GM18505 (cell line): Measurements from ENCODE around the gene C7.
"Not testable (repeated sequence)": the region's sequence is repeated elsewhere in the genome, so short reads cannot be mapped to it uniquely, and the experiment has no call there.

ENCODE experiments used
- ATAC-seq: cut with Tn5 transposase; IDR thresholded peaks from one replicate; pipeline ENCODE4 v1.9.1; 2021; ENCODE audit not compliant: unreplicated experiment
- POLR2A ChIP-seq: IDR thresholded peaks from 4 replicates; pipeline ENCODE4 v1.6.1; 2011; ENCODE audit warnings: borderline replicate concordance; ENCODE audit not compliant: insufficient read depth, insufficient read length; ENCODE audit errors: extremely low read depth

The C7 gene

DNA sequence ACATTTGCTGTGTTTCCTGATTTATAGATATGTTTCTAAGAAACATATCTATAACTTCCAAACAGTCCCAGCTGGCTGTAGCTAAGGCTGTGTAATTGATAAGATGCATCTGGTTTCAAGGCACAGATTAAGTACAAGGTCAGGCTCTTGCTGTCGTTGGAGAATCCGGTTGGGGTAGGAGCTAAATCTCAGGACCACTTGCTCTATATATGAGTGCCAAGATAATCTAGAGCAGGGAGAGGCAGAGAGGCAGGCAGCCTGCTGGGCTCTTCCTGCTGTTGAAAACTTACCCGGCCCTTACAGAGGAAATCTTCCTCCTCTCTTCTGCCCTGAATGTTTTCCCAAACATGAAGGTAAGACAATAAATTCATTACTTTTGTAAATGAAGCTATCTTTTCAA is at the start of gene C7:
Gene C7, plus strand, starts transcription at position 234 of the 400 bp plus-strand sequence. Its CDS starts 114 bp downstream, at position 348.
- ATAC-seq, result no peak
- no peak for TF ChIP-seq POLR2A

DNA sequence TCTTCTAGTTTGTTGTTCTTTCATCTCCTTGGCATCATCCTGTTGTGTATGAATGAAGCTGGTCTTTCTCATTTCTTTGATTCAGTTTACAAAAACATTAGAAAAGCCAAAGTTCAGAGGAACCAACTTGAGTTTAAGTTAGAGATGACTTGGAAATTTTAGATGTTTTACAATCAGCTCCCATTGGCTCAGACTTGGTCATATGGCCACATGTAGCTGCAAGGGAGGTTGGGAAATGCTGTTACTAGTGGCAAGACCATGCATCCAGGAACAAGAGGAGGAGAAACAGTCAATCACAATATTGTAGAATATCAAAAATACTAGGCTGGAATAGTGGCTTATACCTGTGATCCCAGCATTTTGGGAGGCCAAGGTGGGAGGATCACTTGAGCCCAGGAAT is 48.6 kb upstream of the C7 start:
- ATAC-seq, result no peak
- no peak for TF ChIP-seq POLR2A

DNA sequence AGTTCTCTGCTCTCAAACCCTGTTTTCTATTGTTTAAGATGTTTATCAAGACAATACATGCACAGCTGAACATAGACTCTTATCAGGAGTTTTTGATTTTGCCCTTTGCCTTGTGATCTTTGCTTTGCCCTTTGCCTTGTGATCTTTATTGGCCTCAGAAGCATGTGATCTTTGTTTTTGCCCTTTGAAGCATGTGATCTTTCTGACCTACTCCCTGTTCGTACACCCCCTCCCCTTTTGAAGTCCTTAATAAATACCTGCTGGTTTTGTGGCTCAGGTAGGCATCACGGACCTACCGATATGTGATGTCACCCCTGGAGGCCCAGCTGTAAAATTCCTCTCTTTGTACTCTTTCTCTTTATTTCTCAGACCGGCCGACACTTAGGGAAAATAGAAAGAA is 44.3 kb upstream of the C7 start:
- ATAC-seq, result not testable (repeated sequence)

DNA sequence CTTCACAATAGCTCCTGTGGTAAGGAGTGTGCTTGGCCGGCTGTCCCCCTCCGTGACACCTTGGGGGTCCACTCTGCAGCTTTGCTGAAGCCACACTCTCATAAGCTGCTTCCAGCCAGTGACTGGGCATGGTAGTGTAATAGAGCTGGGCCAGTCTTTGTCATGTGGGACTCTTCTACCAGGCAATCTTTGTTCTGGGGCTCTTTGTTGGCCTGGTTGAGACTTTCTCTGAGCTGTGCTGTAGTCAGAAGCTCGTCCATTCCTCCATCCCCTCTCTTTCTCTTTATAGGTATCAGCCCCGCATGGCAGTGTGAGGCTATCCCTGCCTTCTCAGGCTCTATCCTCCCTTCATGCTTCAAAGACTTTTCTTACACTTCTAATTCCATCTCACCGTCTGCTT is 42.5 kb upstream of the C7 start:
- no peak for TF ChIP-seq POLR2A
- ATAC-seq, result no peak

DNA sequence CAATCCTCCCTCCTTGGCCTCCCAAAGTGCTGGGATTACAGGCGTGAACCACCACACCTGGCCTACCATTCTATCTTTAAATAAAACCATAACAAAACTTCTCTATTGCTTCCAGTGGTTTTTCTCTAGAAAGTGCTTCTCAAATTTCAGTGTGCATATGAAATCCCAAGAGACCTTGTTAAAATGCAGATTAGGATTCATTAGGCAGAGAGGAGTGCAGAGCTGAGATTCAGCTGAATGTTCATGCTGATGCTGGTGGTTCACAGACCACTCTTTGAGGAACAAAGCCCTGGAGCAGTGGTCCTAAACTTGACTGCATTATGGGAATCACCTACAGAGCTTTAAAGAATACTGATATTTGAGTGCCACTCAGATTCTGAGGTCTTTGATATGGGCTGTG is 39.9 kb upstream of the C7 start:
- TF ChIP-seq POLR2A, result no peak
- no peak for ATAC-seq

DNA sequence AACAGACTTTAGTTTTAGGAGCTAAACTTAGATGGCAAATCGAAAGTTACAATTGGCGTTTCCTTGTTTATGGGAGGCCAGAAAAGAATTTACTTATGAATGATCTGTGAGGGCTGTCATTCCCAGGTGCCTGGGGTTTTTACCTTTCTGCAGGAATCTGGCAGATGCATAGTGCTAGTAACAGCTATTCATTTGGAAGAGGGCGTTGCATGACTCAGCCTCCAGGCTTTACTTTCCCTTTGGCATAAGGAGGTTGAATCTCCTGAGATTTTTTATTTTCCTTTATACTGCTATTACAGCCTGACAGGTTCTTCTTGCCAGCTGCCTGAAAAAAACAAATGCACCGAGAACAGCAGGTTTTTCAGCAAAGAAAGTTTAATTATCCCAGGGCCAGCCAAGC is 38.1 kb upstream of the C7 start:
- TF ChIP-seq POLR2A, result no peak
- ATAC-seq, result no peak

DNA sequence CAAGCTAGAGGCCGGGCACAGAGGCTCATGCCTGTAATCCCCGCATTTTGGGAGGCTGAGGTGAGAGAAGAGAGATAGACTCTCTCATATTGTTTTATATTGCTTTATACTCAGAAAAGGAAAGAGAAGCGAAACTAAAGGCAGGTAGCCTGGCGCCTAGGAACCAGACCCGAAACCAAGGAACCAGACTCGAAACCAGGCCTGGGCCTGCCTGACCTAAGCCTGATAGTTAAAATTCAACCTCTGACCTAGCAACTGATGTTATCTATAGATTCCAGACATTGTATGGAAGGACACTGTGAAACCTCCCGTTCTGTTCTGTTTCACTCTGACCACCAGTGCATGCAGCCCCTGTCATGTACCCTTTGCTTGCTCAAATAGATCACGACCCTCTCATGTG is 37.0 kb upstream of the C7 start:
- not testable (repeated sequence) for ATAC-seq

DNA sequence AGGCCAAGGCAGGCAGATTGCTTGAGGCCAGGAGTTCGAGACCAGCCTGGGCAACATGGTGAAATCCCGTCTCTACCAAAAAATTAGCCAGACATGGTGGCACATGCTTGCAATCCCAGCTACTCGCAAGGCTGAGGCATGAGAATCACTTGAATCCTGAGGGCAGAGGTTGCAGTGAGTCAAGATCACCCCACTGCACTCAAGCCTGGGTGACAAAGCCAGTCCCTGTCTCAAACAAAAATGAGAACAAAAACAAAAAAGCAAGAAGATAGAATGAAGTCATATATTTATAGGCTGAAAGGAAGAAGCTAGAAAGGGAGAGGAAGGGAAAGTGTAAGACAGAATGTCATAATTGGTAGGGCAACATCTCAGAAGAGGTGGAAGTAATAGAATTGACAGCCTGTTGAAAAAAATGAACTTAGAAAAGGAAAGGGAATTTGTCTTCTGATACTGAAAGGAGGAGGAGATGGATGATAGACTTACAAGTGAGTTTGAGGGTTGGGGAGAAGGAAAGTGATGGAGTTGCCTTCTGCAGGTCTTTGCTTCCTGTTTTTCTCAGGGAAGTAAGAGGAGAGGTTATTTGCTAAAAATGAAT is 35.9 kb upstream of the C7 start:
- no peak for TF ChIP-seq POLR2A
- no peak for ATAC-seq

DNA sequence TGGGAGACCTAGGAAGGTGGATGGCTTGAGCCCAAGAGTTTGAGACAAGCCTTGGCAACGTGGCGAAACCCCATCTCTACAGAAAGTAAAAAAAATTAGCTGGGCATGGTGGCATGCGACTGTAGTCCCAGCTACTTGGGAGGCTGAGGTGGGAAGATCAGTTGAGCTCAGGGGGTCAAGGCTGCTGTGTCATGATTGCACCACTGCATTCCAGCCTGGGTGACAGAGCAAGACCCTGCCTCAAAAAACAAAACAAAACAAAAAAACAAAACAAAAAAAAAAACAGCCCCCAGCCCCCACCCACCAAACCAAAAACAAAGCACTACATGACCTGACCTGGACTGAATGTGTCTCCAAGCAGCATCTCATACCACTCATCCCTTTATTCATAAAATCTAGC is 33.3 kb upstream of the C7 start:
- ATAC-seq, result no peak
- TF ChIP-seq POLR2A, result no peak

DNA sequence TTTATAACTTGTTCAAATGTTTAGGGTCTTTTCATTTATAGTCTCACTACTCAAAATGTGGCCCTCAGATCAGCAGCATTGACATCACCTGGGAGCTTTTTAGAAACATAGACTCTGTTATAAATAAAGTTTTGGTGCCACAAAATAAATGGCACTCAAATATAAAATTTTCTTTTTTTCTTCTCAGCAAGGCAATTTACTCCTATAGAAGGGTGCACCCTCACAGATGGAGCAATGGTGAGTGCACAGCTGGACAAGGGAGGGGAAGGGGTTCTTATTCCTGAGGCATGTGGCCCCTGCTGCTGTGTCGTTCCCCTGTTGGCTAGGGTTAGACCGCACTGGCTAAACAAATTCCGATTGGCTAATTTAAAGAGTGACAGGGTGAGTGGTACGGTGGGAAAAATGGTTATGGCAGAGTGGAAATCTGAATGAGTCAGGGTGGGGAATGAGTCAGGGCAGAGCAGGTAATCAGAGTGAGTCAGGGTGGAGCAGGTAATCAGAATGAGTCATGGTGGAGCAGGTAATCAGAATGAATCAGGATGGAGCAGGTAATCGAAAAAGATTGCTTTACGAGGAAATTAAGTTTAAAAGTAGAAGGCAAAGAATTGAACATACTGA is 31.8 kb upstream of the C7 start:
- no peak for ATAC-seq

DNA sequence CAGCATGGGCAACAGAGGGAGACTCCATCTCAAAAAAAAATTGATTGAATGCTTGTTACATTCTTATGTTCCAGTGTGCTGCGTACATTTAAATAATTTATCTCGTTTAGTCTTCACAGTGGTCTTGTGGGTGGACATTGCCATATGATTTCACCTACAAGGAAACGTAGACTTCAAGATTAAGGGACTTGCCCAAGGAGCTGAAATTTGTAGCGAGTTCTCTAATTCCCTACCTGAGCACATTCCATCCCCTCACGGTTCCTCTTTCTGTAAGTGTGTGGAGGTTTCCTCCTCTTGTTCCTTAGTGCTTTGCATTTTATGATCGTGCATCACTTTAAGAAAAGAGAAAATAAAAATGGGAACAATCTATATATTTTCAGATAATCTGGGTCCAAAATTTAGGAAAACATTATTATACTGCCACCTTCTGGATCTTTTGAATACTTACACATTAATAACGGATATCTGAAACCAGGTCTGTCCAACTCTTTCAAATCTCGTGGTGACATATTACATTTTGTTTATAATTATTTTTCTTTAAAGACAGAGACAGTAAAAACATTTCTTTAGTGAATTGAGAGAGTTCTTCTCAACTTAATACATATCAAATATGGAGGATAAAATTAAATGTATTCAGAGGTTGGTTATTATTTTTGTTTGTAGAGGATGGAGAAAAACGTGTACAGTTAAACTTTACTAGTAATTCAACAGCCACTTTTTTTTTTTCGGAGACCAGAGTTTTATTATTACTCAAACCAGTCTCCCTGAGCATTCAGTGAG is 29.9 kb upstream of the C7 start:
- no peak for ATAC-seq
- TF ChIP-seq POLR2A, result no peak

More for the DNA sequence above, 31.8 kb upstream of the C7 start:
- no peak for TF ChIP-seq POLR2A

DNA sequence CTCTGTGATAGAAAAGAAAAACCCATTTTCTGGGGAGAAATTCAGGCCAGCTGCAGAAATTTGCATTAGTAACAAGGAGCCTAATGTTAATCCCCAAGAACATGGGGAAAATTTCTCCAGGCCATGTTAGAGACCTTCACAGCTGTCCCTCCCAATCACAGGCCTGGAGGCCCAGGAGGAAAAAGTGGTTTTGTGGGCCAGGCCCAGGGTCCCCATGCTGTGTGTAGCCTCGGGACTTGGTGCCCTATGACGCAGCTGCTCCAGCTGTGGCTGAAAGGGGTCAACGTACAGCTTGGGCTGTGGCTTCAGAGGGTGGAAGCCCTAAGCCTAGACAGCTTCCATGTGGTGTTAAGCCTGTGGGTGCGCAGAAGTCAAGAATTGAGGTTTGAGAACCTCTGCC is 27.0 kb upstream of the C7 start:
- no peak for TF ChIP-seq POLR2A
- no peak for ATAC-seq

DNA sequence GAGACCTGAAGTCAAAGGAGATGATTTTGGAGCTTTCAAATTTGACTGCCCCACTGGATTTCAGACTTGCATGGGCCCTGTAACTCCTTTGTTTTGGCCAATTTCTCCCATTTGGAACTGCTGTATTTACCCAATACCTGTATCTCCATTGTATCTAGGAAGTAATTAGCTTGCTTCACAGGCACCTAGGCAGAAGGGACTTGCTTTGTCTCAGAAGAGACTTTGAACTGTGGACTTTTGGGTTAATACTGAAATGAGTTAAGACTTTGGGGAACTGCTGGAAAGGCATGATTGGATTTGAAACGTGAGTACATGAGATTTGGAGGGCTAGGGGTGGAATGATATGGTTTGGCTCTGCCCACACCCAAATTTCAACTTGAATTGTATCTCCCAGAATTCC is 26.2 kb upstream of the C7 start:
- ATAC-seq, result not testable (repeated sequence)

DNA sequence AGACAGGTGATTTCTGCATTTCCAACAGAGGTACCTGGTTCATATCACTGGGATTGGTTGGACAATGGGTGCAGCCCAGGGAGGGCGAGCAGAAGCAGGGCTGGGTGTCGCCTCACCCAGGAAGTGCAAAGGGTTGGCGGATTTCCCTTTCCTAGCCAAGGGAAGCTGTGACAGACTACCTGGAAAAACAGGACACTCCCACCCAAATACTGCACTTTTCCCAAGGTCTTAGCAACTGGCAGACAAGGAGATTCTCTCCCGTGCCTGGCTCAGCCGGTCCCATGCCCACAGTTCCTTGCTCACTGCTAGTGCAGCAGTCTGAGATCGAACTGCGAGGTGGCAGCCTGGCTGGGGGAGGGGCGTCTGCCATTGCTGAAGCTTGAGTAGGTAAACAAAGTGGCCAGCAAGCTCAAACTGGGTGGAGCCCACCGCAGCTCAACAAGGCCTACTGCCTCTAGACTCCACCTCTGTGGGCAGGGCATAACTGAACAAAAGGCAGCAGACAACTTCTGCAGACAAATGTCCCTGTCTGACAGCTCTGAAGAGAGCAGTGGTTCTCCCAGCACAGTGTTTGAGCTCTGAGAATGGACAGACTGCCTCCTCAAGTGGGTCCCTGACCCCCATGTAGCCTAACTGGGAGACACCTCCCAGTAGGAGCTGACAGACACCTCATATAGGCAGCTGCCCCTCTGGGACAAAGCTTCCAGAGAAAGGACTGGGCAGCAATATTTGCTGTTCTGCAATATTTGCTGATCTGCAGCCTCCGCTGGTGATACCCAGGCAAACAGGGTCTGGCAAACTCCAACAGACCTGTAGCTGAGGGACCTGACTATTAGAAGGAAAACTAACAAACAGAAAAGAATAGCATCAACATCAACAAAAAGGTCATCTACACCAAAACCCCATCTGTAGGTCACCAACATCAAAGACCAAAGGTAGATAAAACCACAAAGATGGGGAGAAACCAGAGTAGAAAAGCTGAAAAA is 13.6 kb upstream of the C7 start:
- ATAC-seq, result not testable (repeated sequence)
